Liver (tissue), 9 donors: ENCODE data around the gene FASN. TPM values are rescaled to one million over a fixed set of nuclear protein-coding genes. Genes with fewer than 3 reads are reported as not detected.
A peak's percentile ranks its signal among the peaks of the same experiment; 100 is the strongest.

Experiments used
- DNase-seq: peaks from one replicate; pipeline ENCODE4 v3.0.0-alpha.2; 2017; ENCODE audit warnings: low spot score
- H3K27ac ChIP-seq, 2 donors: one replicate each; pipeline ENCODE4 v1.7.0; 2013; ENCODE audit warnings: inconsistent platforms in 2 of 2, low read length in 2 of 2, control low read depth in 1 of 2, low read depth in 1 of 2, mild to moderate bottlenecking in 1 of 2
- H3K27me3 ChIP-seq, 4 donors: one replicate each; pipeline versions ENCODE4 v1.6.1 to v1.7.0; 2013; ENCODE audit warnings: low read length in 3 of 4, inconsistent platforms in 1 of 4, mild to moderate bottlenecking in 1 of 4, moderate library complexity in 1 of 4; ENCODE audit not compliant: control insufficient read depth in 4 of 4, insufficient read depth in 4 of 4
- H3K36me3 ChIP-seq, 4 donors: one replicate each; pipeline versions ENCODE4 v1.6.1 to v1.7.0; 2013; ENCODE audit warnings: low read length in 3 of 4, mild to moderate bottlenecking in 3 of 4, low read depth in 1 of 4, moderate library complexity in 1 of 4; ENCODE audit not compliant: control insufficient read depth in 4 of 4, insufficient read depth in 3 of 4
- H3K4me1 ChIP-seq, 4 donors: one replicate each; pipeline versions ENCODE4 v1.6.1 to v1.7.0; 2013; ENCODE audit warnings: low read length in 3 of 4, mild to moderate bottlenecking in 3 of 4, moderate library complexity in 1 of 4; ENCODE audit not compliant: control insufficient read depth in 4 of 4, insufficient read depth in 4 of 4
- H3K4me3 ChIP-seq, 3 donors: one replicate each; pipeline versions ENCODE4 v1.6.1 to v1.7.0; 2013; ENCODE audit warnings: low read length in 3 of 3, control low read depth in 1 of 3, low read depth in 1 of 3, mild to moderate bottlenecking in 1 of 3
- H3K9ac ChIP-seq, 2 donors: one replicate each; pipeline ENCODE4 v1.7.0; 2013; ENCODE audit warnings: low read length in 2 of 2, mild to moderate bottlenecking in 2 of 2, moderate library complexity in 2 of 2, control low read depth in 1 of 2, low read depth in 1 of 2
- H3K9me3 ChIP-seq, 4 donors: one replicate each; pipeline versions ENCODE4 v1.6.1 to v1.7.0; 2013; ENCODE audit warnings: low read length in 3 of 4; ENCODE audit not compliant: control insufficient read depth in 4 of 4
- EGR1 ChIP-seq, 2 donors: IDR thresholded peaks; 2 replicates each; pipeline ENCODE4 v1.6.1; 2016 to 2018; ENCODE audit warnings: antibody characterized with exemption in 2 of 2, low read depth in 2 of 2
- FOXA1 ChIP-seq: IDR thresholded peaks from 2 replicates; pipeline ENCODE4 v1.6.1; 2016; ENCODE audit warnings: antibody characterized with exemption
- FOXA2 ChIP-seq: IDR thresholded peaks from 2 replicates; pipeline ENCODE4 v1.6.1; 2016; ENCODE audit warnings: antibody characterized with exemption
- HNF4A ChIP-seq, 2 donors: conservative IDR thresholded peaks; 2 replicates each; pipeline ENCODE4 v1.6.1; 2016; ENCODE audit warnings: antibody characterized with exemption in 2 of 2, mild to moderate bottlenecking in 2 of 2
- HNF4G ChIP-seq: IDR thresholded peaks from 2 replicates; pipeline ENCODE4 v1.6.1; 2016; ENCODE audit warnings: antibody characterized with exemption
- JUND ChIP-seq, 2 donors: IDR thresholded peaks; 2 replicates each; pipeline ENCODE4 v1.6.1; 2016; ENCODE audit warnings: antibody characterized with exemption in 2 of 2
- NR2F2 ChIP-seq: IDR thresholded peaks from 2 replicates; pipeline ENCODE4 v1.6.1; 2016; ENCODE audit warnings: antibody characterized with exemption
- RXRA ChIP-seq, 2 donors: IDR thresholded peaks; 2 replicates each; pipeline ENCODE4 v1.6.1; 2017 to 2018; ENCODE audit warnings: antibody characterized with exemption in 2 of 2, mild to moderate bottlenecking in 1 of 2
- SP1 ChIP-seq: IDR thresholded peaks from 2 replicates; pipeline ENCODE4 v1.6.1; 2018; ENCODE audit warnings: antibody characterized with exemption, mild to moderate bottlenecking
- TAF1 ChIP-seq: conservative IDR thresholded peaks from 2 replicates; pipeline ENCODE4 v1.6.1; 2016; ENCODE audit warnings: antibody characterized with exemption, mild to moderate bottlenecking
- YY1 ChIP-seq: IDR thresholded peaks from 2 replicates; pipeline ENCODE4 v1.6.1; 2016; ENCODE audit warnings: antibody characterized with exemption, mild to moderate bottlenecking
- WGBS: extraction: QIAGEN DNeasy Blood & Tissue Kit; methylation state at CpG from one replicate; pipeline ENCODE4 v1.1.7; 2013; 5-methylcytosine and 5-hydroxymethylcytosine counted together
- polyA plus RNA-seq, 2 donors: library from polyadenylated mRNA; stranded (reverse) in 1 of 2; unstranded in 1 of 2; fragments of 200-250 nt in 1 of 2; fragments of >200 nt in 1 of 2; fragmentation: Nextera tagmentation in 1 of 2; extraction: Ambion mirVana in 1 of 2; gene quantifications; one replicate each; pipeline versions ENCODE4 v1.2.1 to v1.2.3, GENCODE V29; 2013 to 2015
- total RNA-seq, 2 donors: library from RNA; depleted of rRNA; stranded (reverse); fragments of >200 nt; gene quantifications; one replicate each; pipeline ENCODE4 v1.2.3, GENCODE V29; 2014
- TF ChIP-seq, protein P1 (sequence below): fragments of 150-350 bp; IDR thresholded peaks from 2 replicates; pipeline ENCODE4 v1.5.1; 2017; ENCODE audit warnings: improper control_type of control experiment, low read depth, low read length; ENCODE audit not compliant: missing input control
- TF ChIP-seq, protein P2 (sequence below): IDR thresholded peaks from 2 replicates; pipeline ENCODE4 v1.6.1; 2016; ENCODE audit warnings: antibody characterized with exemption
- TF ChIP-seq, protein P3 (sequence below): IDR thresholded peaks from 2 replicates; pipeline ENCODE4 v1.6.1; 2016; ENCODE audit warnings: antibody characterized with exemption, mild to moderate bottlenecking
- donor health status: healthy.
- donor health status: healthy.
- donor health status: healthy.
- donor health status: healthy.
- donor health status: healthy.

Gene FASN
- total and polyA plus RNA-seq, 4 donors, result 53.1 to 229 (median 130) TPM

DNA sequence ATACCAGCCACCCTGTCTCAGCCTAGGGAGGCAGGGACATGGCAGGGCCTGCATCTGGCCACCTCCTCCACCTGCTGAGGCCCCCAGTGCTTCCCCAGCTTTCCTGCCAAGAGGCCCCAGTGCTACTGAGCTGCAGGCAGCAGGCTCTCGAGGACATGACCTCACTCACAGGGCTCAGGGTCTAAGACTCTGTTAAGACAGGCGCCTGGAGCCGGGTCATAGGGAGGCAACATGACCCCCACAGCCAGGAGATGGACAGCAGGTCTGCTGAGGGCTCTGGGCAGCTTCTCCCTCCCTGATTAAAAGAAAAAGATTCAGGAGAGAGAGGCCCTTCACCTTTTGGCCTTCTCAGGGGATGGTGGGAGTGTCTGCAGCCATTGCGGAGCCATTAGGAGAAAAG, 23.2 kb upstream of the FASN start:
- no peak overlapping the region for H3K9ac ChIP-seq
- H3K36me3 ChIP-seq, result no peaks in the 10 kb centered on the region
- DNase-seq, result no peak
- TF ChIP-seq HNF4G (no peak), RXRA (IDR thresholded peaks at IDR 0.05) (no peak), EGR1 (IDR thresholded peaks at IDR 0.05; ENCODE audit: low read depth in 2 of 2) (no peak), JUND (IDR thresholded peaks at IDR 0.05) (no peak), HNF4A (conservative IDR thresholded peaks at IDR 0.05) (no peak), FOXA1 (no peak), SP1 (no peak)
- TF ChIP-seq, protein P1, sequence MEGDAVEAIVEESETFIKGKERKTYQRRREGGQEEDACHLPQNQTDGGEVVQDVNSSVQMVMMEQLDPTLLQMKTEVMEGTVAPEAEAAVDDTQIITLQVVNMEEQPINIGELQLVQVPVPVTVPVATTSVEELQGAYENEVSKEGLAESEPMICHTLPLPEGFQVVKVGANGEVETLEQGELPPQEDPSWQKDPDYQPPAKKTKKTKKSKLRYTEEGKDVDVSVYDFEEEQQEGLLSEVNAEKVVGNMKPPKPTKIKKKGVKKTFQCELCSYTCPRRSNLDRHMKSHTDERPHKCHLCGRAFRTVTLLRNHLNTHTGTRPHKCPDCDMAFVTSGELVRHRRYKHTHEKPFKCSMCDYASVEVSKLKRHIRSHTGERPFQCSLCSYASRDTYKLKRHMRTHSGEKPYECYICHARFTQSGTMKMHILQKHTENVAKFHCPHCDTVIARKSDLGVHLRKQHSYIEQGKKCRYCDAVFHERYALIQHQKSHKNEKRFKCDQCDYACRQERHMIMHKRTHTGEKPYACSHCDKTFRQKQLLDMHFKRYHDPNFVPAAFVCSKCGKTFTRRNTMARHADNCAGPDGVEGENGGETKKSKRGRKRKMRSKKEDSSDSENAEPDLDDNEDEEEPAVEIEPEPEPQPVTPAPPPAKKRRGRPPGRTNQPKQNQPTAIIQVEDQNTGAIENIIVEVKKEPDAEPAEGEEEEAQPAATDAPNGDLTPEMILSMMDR, result no peak
- 86% methylated on average over 4 of the region's 4 CpGs for WGBS
- H3K4me3 ChIP-seq, result no peak overlapping the region
- H3K27me3 ChIP-seq, result no peaks in the 10 kb centered on the region
- no peak overlapping the region for H3K27ac ChIP-seq
- H3K9me3 ChIP-seq, result no peaks in the 10 kb centered on the region
- H3K4me1 ChIP-seq, result peaks cover 9 to 35% (median 19%) of the 10 kb centered on the region in 4 donors

DNA sequence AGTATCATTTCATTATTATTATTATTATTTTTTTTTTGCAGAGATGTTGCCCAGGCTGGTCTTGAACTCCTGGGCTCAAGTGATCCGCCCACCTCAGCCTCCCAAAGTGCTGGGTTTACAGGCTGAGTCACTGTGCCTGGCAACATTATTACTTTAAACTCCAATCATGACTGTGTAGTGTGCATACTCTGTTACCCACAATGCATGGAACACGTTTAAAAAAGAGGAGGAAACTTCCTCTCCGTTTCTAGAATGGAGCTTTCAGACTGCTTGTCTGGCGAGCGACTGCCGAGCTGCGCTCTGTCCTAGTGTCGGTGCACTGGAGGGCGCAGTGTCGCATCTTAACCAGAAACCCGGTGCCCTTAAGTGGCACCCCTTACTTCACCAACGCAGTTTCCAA, 22.1 kb upstream of the FASN start:
- H3K27ac ChIP-seq, result no peak overlapping the region
- H3K27me3 ChIP-seq, result no peaks in the 10 kb centered on the region
- H3K4me3 ChIP-seq, result no peak overlapping the region
- WGBS, result 73% methylated on average over 12 of the region's 12 CpGs
- no peaks in the 10 kb centered on the region for H3K36me3 ChIP-seq
- DNase-seq, result no peak
- no peaks in the 10 kb centered on the region for H3K9me3 ChIP-seq
- no peak overlapping the region for H3K9ac ChIP-seq
- TF ChIP-seq JUND (IDR thresholded peaks at IDR 0.05), result no peak
- no peak for TF ChIP-seq FOXA2
- TF ChIP-seq YY1, result no peak
- no peak for TF ChIP-seq SP1
- TF ChIP-seq, protein P2, sequence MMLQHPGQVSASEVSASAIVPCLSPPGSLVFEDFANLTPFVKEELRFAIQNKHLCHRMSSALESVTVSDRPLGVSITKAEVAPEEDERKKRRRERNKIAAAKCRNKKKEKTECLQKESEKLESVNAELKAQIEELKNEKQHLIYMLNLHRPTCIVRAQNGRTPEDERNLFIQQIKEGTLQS, result no peak
- TF ChIP-seq HNF4A (conservative IDR thresholded peaks at IDR 0.05), result no peak
- H3K4me1 ChIP-seq, result peaks cover 9 to 41% (median 23%) of the 10 kb centered on the region in 4 donors

DNA sequence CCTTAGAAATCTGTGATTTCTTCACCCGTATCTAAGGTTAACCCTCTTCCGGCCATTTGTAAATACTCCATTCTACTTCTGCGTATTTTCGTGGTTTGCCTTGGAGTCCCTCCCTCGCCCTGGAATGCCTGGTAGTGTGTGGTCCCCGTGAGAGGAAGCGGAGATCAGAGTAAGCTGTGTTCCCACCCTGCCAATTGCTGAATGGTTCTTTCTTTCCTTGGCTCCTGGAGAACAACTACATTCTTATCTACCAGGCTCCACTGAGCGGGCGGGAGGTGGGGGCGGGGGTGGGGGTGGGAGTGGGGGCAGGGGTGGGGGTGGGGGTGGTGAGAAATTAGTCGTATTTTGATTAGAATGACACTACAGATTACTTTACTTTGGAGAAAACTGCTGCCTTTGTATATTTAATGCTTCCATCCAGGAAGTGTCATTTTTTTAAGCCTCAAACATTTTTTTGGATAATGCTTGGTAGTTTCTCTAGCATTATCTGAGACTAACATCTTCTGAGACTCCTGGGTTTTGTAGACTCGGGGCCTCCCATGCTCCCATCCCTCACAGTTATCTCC, 20.9 kb upstream of the FASN start:
- Histone ChIP-seq H3K27me3 (no peaks in the 10 kb centered on the region), H3K4me3 (no peak overlapping the region), H3K9me3 (no peaks in the 10 kb centered on the region), H3K9ac (peak overlapping the region; percentile 18 to 46), H3K4me1 (peaks cover 13 to 52% (median 30%) of the 10 kb centered on the region in 4 donors), H3K36me3 (no peaks in the 10 kb centered on the region), H3K27ac (peak overlapping the region; percentile 89 to 92)
- WGBS, result 69% methylated on average over 12 of the region's 12 CpGs
- no peak for DNase-seq
- TF ChIP-seq, protein P2, result no peak
- TF ChIP-seq SP1 (no peak), TAF1 (no peak), NR2F2 (no peak), JUND (IDR thresholded peaks at IDR 0.05) (no peak)
- TF ChIP-seq, protein P3, sequence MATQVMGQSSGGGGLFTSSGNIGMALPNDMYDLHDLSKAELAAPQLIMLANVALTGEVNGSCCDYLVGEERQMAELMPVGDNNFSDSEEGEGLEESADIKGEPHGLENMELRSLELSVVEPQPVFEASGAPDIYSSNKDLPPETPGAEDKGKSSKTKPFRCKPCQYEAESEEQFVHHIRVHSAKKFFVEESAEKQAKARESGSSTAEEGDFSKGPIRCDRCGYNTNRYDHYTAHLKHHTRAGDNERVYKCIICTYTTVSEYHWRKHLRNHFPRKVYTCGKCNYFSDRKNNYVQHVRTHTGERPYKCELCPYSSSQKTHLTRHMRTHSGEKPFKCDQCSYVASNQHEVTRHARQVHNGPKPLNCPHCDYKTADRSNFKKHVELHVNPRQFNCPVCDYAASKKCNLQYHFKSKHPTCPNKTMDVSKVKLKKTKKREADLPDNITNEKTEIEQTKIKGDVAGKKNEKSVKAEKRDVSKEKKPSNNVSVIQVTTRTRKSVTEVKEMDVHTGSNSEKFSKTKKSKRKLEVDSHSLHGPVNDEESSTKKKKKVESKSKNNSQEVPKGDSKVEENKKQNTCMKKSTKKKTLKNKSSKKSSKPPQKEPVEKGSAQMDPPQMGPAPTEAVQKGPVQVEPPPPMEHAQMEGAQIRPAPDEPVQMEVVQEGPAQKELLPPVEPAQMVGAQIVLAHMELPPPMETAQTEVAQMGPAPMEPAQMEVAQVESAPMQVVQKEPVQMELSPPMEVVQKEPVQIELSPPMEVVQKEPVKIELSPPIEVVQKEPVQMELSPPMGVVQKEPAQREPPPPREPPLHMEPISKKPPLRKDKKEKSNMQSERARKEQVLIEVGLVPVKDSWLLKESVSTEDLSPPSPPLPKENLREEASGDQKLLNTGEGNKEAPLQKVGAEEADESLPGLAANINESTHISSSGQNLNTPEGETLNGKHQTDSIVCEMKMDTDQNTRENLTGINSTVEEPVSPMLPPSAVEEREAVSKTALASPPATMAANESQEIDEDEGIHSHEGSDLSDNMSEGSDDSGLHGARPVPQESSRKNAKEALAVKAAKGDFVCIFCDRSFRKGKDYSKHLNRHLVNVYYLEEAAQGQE, result no peak
